ENCODE results near the gene GDPD4. TPM values are rescaled to one million over a fixed set of nuclear protein-coding genes. Genes with fewer than 3 reads are reported as not detected.
A peak's percentile ranks its signal among the peaks of the same experiment; 100 is the strongest.

Gene GDPD4
- total RNA-seq, 1 experiment from 2014 or later, result not detected

GRCh38 chr11:77233011-77233410, 68.5 kb downstream of the GDPD4 start:
- H3K27me3 ChIP-seq, result no peaks in the 10 kb centered on the region
- peak overlapping the region; percentile 37 for H3K27ac ChIP-seq
- H3K36me3 ChIP-seq, result no peaks in the 10 kb centered on the region
- H3K4me1 ChIP-seq, result peaks cover 18% of the 10 kb centered on the region
- DNase-seq, result peak; percentile 78 to 90
- H3K4me3 ChIP-seq, result no peak overlapping the region
- H3K9me3 ChIP-seq (replicated peaks), result no peaks in the 10 kb centered on the region

DNA sequence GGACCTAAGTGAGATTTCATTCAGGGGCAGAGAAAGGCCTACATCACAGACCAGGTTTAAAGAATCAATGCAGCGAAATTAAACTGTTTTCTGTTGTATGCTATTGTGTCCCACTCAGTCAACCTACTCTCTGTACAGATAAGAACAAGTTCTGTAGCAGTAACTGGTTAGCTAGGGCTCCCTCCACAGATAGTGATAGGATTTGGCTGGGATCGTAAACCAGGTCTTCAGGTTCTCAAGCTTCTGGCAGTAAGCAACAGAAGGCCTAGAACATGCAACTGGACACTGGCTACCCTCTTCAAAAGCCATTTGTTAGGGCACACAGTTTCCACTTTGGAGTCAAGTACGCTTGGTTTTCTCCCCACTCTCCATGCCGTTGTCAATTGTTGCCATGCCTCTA, 69.2 kb downstream of the GDPD4 start:
- no peaks in the 10 kb centered on the region for H3K9me3 ChIP-seq (replicated peaks)
- peak overlapping the region; percentile 37; the same call in 1 of the 2 replicates for H3K27ac ChIP-seq
- peaks cover 18% of the 10 kb centered on the region for H3K4me1 ChIP-seq
- DNase-seq, result peak in 1 of 2 experiments; percentile 13
- no peaks in the 10 kb centered on the region for H3K27me3 ChIP-seq
- H3K36me3 ChIP-seq, result no peaks in the 10 kb centered on the region
- H3K4me3 ChIP-seq, result no peak overlapping the region

GRCh38 chr11:77231800-77232199, 69.7 kb downstream of the GDPD4 start:
- Histone ChIP-seq H3K27me3 (no peaks in the 10 kb centered on the region), H3K4me1 (peaks cover 18% of the 10 kb centered on the region), H3K9me3 (replicated peaks) (no peaks in the 10 kb centered on the region), H3K36me3 (no peaks in the 10 kb centered on the region), H3K27ac (no peak overlapping the region), H3K4me3 (no peak overlapping the region)
- no peak for DNase-seq

- Histone ChIP-seq H3K27me3 (no peaks in the 10 kb centered on the region), H3K36me3 (no peaks in the 10 kb centered on the region), H3K27ac (no peak overlapping the region), H3K4me1 (peaks cover 18% of the 10 kb centered on the region), H3K4me3 (no peak overlapping the region), H3K9me3 (replicated peaks) (no peaks in the 10 kb centered on the region)
- DNase-seq, result no peak
Observed at GRCh38 chr11:77230878-77231605, 70.4 kb downstream of the GDPD4 start.

DNA sequence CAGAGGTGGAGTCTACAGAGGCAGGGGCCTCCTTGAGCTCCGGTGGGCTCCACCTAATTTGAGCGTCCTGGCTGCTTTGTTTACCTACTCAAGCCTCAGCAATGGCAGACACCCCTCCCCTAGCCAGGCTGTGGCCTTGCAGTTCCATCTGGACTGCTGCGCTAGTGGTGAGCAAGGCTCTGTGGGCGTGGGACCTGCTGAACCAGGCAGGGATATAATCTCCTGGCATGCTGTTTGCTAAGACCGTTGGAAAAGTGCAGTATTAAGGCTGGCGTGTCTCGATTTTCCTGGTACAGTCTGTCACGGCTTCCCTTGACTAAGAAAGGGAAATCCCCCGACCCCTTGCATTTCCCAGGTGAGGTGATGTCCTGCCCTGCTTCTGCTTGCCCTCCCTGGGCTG, 77.7 kb downstream of the GDPD4 start:
- DNase-seq, result no peak
- no peaks in the 10 kb centered on the region for H3K36me3 ChIP-seq
- H3K27me3 ChIP-seq, result no peaks in the 10 kb centered on the region
- no peak overlapping the region for H3K4me3 ChIP-seq
- H3K27ac ChIP-seq, result no peak overlapping the region
- no peaks in the 10 kb centered on the region for H3K9me3 ChIP-seq (replicated peaks)
- H3K4me1 ChIP-seq, result no peaks in the 10 kb centered on the region

DNA sequence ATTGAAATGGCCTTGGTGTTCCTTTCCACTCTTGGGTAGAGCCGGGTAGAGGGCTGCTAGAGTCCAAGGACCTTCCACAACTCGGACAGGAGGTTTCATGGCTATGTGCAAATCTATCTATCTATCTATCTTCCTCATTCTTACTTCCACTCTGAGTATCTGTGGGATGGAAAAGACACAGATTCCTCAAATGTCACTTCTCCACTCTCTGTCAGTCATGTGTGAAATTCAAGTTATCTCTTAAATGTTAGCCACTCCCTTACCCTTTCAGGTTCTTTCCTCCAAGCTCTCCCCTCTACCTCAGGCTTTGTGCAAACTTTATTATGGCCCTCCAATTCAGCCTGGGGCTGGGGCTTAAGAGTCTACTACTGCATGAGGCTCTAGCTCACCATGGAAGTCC, 84.3 kb downstream of the GDPD4 start:
- no peaks in the 10 kb centered on the region for H3K27me3 ChIP-seq
- no peaks in the 10 kb centered on the region for H3K9me3 ChIP-seq (replicated peaks)
- no peak overlapping the region for H3K27ac ChIP-seq
- H3K36me3 ChIP-seq, result no peaks in the 10 kb centered on the region
- no peak for DNase-seq
- no peak overlapping the region for H3K4me3 ChIP-seq
- no peaks in the 10 kb centered on the region for H3K4me1 ChIP-seq

DNA sequence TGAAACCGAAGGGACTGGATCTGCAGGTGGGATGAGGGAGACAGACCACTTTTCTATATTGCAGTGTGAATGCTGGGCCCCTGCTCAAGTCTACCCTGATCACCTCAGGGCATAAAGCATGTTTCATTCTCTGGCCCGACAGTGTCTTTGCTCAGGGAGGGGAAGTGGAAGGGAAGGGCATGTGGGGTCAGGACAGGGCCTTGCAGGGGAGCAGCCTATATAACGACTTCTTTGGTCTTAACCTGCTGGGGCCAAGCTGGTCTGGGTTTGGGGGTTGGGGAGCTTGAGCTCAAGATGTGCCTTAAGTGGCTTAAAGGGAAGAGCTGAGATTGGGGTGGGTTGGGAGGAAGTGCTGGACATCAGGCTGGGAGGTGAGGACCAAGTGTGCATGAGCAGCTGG, 86.4 kb downstream of the GDPD4 start:
- Histone ChIP-seq H3K4me3 (no peak overlapping the region), H3K27me3 (no peaks in the 10 kb centered on the region), H3K27ac (no peak overlapping the region), H3K36me3 (no peaks in the 10 kb centered on the region), H3K9me3 (replicated peaks) (no peaks in the 10 kb centered on the region), H3K4me1 (no peaks in the 10 kb centered on the region)
- no peak for DNase-seq

GRCh38 chr11:77214557-77214956, 86.9 kb downstream of the GDPD4 start:
- no peak overlapping the region for H3K4me3 ChIP-seq
- no peak overlapping the region for H3K27ac ChIP-seq
- H3K36me3 ChIP-seq, result no peaks in the 10 kb centered on the region
- no peaks in the 10 kb centered on the region for H3K9me3 ChIP-seq (replicated peaks)
- no peaks in the 10 kb centered on the region for H3K4me1 ChIP-seq
- no peaks in the 10 kb centered on the region for H3K27me3 ChIP-seq
- DNase-seq, result no peak

DNA sequence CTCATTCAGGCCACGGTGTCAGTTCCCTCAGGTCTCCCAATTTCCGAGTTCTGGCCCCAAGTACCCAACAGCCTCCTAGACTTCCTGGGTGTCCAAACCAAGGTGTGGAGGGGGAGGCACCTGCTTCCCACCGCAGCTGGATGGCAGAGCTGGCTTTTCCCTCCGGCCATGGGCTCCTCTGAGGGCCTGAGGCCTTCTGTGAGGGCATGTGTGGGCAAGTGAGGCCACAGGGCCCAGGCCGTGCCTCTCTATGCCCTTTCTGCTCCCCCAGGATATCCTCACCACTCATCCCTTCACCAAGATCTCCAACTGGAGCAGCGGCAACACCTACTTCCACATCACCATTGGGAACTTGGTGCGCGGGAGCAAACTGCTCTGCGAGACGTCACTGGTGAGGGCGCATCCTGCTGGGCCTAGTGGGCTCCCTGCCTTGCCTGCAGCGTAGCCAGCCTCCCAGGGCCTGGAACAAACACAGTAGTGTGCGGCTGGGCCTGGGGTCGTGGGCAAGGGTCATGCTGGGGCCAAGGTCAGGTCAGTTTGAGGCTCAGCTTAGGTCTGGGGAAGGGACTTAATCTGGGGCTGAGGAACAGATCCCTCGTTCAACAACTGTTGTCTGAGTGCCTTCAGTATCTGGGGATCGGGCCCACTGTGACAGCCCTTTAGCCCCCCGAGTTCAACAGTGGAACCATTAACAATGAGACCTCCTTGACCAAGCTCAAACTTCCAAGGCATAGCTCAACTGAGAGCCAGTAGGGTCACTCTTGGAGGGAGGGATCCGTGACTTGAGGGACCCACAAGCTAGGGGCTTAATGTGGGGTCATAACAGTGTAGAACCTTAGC, 87.7 kb downstream of the GDPD4 start:
- no peak for DNase-seq
- no peaks in the 10 kb centered on the region for H3K27me3 ChIP-seq
- H3K27ac ChIP-seq, result no peak overlapping the region

GRCh38 chr11:77213029-77213579, 88.4 kb downstream of the GDPD4 start:
- no peaks in the 10 kb centered on the region for H3K9me3 ChIP-seq (replicated peaks)
- H3K27ac ChIP-seq, result no peak overlapping the region
- no peak for DNase-seq
- no peak overlapping the region for H3K4me3 ChIP-seq
- no peaks in the 10 kb centered on the region for H3K36me3 ChIP-seq
- no peaks in the 10 kb centered on the region for H3K4me1 ChIP-seq
- H3K27me3 ChIP-seq, result no peaks in the 10 kb centered on the region

More for the DNA sequence above, 87.7 kb downstream of the GDPD4 start:
- Histone ChIP-seq H3K9me3 (replicated peaks) (no peaks in the 10 kb centered on the region), H3K4me3 (no peak overlapping the region), H3K4me1 (no peaks in the 10 kb centered on the region), H3K36me3 (no peaks in the 10 kb centered on the region)

- Histone ChIP-seq H3K4me3 (no peak overlapping the region), H3K9me3 (replicated peaks) (no peaks in the 10 kb centered on the region), H3K36me3 (no peaks in the 10 kb centered on the region), H3K27ac (no peak overlapping the region), H3K4me1 (no peaks in the 10 kb centered on the region), H3K27me3 (no peaks in the 10 kb centered on the region)
- no peak for DNase-seq
Observed at GRCh38 chr11:77212314-77213007, 89.0 kb downstream of the GDPD4 start.

GRCh38 chr11:77211594-77212251, 89.8 kb downstream of the GDPD4 start:
- H3K4me1 ChIP-seq, result no peaks in the 10 kb centered on the region
- H3K36me3 ChIP-seq, result no peaks in the 10 kb centered on the region
- H3K27me3 ChIP-seq, result no peaks in the 10 kb centered on the region
- H3K9me3 ChIP-seq (replicated peaks), result no peaks in the 10 kb centered on the region
- no peak overlapping the region for H3K27ac ChIP-seq
- no peak overlapping the region for H3K4me3 ChIP-seq
- DNase-seq, result no peak

- no peak for DNase-seq
- no peaks in the 10 kb centered on the region for H3K27me3 ChIP-seq
- H3K9me3 ChIP-seq (replicated peaks), result no peaks in the 10 kb centered on the region
- no peak overlapping the region for H3K4me3 ChIP-seq
- H3K4me1 ChIP-seq, result no peaks in the 10 kb centered on the region
- H3K27ac ChIP-seq, result no peak overlapping the region
- H3K36me3 ChIP-seq, result no peaks in the 10 kb centered on the region
Observed at GRCh38 chr11:77211040-77211451, 90.4 kb downstream of the GDPD4 start.

GRCh38 chr11:77209663-77210062, 91.8 kb downstream of the GDPD4 start:
- no peak overlapping the region for H3K4me3 ChIP-seq
- no peak overlapping the region for H3K27ac ChIP-seq
- no peaks in the 10 kb centered on the region for H3K4me1 ChIP-seq
- H3K27me3 ChIP-seq, result no peaks in the 10 kb centered on the region
- H3K9me3 ChIP-seq (replicated peaks), result no peaks in the 10 kb centered on the region
- H3K36me3 ChIP-seq, result no peaks in the 10 kb centered on the region
- no peak for DNase-seq
